Smooth muscle cell (in vitro differentiated cells): ENCODE results near the gene SCARF1. TPM values are rescaled to one million over a fixed set of nuclear protein-coding genes. Genes with fewer than 3 reads are reported as not detected.

Source experiments
- DNase-seq: peaks from one replicate; lab custom pipeline; 2025; ENCODE audit not compliant: unreplicated experiment; lab: John Stamatoyannopoulos, UW
- H2AFZ ChIP-seq: fragments of 200-600 bp; sonication (generic); 2 replicates; pipeline ENCODE4 v1.6.0; 2016; ENCODE audit warnings: antibody characterized with exemption, low read depth, mild to moderate bottlenecking
- H3F3A ChIP-seq: fragments of 200-600 bp; sonication (generic); 2 replicates; pipeline ENCODE4 v1.6.0; 2017; ENCODE audit warnings: antibody characterized with exemption, low read depth
- H3K27ac ChIP-seq: fragments of 200-600 bp; sonication (generic); 2 replicates; pipeline ENCODE4 v1.5.1; 2016; ENCODE audit warnings: low read depth, mild to moderate bottlenecking
- H3K27me3 ChIP-seq: fragments of 200-600 bp; sonication (generic); 2 replicates; pipeline ENCODE4 v1.6.1; 2016; ENCODE audit warnings: low read depth, mild to moderate bottlenecking
- H3K36me3 ChIP-seq: fragments of 200-600 bp; sonication (generic); 2 replicates; pipeline ENCODE4 v1.5.1; 2016; ENCODE audit warnings: low read depth
- H3K4me1 ChIP-seq: fragments of 200-600 bp; sonication (generic); 2 replicates; pipeline ENCODE4 v1.5.1; 2016; ENCODE audit warnings: low read depth
- H3K4me2 ChIP-seq: fragments of 200-600 bp; sonication (generic); 2 replicates; pipeline ENCODE4 v1.6.0; 2016; ENCODE audit warnings: mild to moderate bottlenecking
- H3K4me3 ChIP-seq: fragments of 200-600 bp; sonication (generic); 2 replicates; pipeline ENCODE4 v1.5.1; 2016; ENCODE audit warnings: mild to moderate bottlenecking
- H3K79me2 ChIP-seq: fragments of 200-600 bp; sonication (generic); 2 replicates; pipeline ENCODE4 v1.6.0; 2016; ENCODE audit warnings: low read depth, mild to moderate bottlenecking
- H3K9ac ChIP-seq: fragments of 200-600 bp; sonication (generic); 2 replicates; pipeline ENCODE4 v1.6.0; 2016; ENCODE audit warnings: low read depth
- H3K9me3 ChIP-seq: fragments of 200-600 bp; sonication (generic); replicated peaks from 2 replicates; pipeline ENCODE4 v1.5.1; 2016; ENCODE audit warnings: low read depth
- H4K20me1 ChIP-seq: fragments of 200-600 bp; sonication (generic); 2 replicates; pipeline ENCODE4 v1.6.0; 2016; ENCODE audit warnings: low read depth
- CTCF ChIP-seq: fragments of 200-600 bp; sonication (generic); IDR thresholded peaks from 2 replicates; pipeline ENCODE4 v1.5.1; 2017; ENCODE audit warnings: borderline replicate concordance, mild to moderate bottlenecking, antibody characterized with exemption; ENCODE audit not compliant: insufficient read depth, poor library complexity, severe bottlenecking
- WGBS: methylation state at CpG from one replicate; pipeline ENCODE4 v1.1.7; 2016; ENCODE audit warnings: low lambda C conversion rate; 5-methylcytosine and 5-hydroxymethylcytosine counted together
- polyA plus RNA-seq: library from polyadenylated mRNA; unstranded; fragments of >200 nt; fragmentation: Nextera tagmentation; extraction: Ambion mirVana; gene quantifications from 2 replicates; pipeline ENCODE4 v1.2.1, GENCODE V29; 2016
- total RNA-seq: library from RNA; depleted of rRNA; stranded (reverse); fragments of >200 nt; gene quantifications from 2 replicates; pipeline ENCODE4 v1.2.3, GENCODE V29; 2014

Gene SCARF1
- total and polyA plus RNA-seq, 2 experiments from 2014 or later, result 0.11 to 0.63 TPM

DNA sequence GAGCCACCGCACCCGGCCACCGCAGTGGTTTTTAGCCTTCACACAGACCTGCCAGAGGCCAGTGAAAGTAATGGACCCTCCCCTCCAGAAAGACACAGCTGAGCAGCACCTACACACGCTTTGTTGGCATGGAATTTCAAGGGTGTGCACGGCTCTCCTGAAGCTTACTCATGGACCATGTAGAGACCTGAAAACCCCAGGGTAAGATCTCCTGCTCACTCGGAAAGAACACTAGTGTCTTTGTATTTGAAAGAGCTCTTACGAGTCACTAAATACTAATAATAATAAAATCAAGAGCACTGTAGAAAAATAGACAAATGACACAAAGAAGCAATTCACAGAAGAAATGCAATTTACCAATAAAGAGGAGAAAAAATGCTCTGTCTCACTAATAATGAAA, 36.9 kb downstream of the SCARF1 start:
- no peak for DNase-seq
- Histone ChIP-seq H3K27ac (peak overlapping the region; percentile 96), H3K36me3 (no peaks in the 10 kb centered on the region), H4K20me1 (no peaks in the 10 kb centered on the region), H3F3A (peaks cover 9% of the 10 kb centered on the region), H2AFZ (no peak overlapping the region), H3K9me3 (no peaks in the 10 kb centered on the region), H3K4me1 (no peaks in the 10 kb centered on the region), H3K79me2 (no peaks in the 10 kb centered on the region), H3K4me2 (peak overlapping the region; percentile 40), H3K27me3 (no peaks in the 10 kb centered on the region), H3K9ac (peak overlapping the region; percentile 81), H3K4me3 (no peak overlapping the region)
- TF ChIP-seq CTCF, result no peak
- 84% methylated on average over 7 of the region's 7 CpGs for WGBS

- Histone ChIP-seq H3K4me3 (no peak overlapping the region), H4K20me1 (no peaks in the 10 kb centered on the region), H3K79me2 (no peaks in the 10 kb centered on the region), H3K9me3 (no peaks in the 10 kb centered on the region), H3K4me2 (peak overlapping the region; percentile 40), H3F3A (peaks cover 9% of the 10 kb centered on the region), H3K9ac (peak overlapping the region; percentile 81), H3K27me3 (no peaks in the 10 kb centered on the region), H3K36me3 (no peaks in the 10 kb centered on the region), H3K27ac (peak overlapping the region; percentile 96), H2AFZ (no peak overlapping the region), H3K4me1 (no peaks in the 10 kb centered on the region)
- no peak for DNase-seq
- WGBS, result 17% methylated on average over 5 of the region's 5 CpGs
- no peak for TF ChIP-seq CTCF
These were observed 37.6 kb downstream of the SCARF1 start for GRCh38 chr17:1607971-1608320.

GRCh38 chr17:1606352-1606985, 39.1 kb downstream of the SCARF1 start:
- Histone ChIP-seq H3K4me1 (no peaks in the 10 kb centered on the region), H3K4me3 (no peak overlapping the region), H3K9ac (peak overlapping the region; percentile 85), H3K9me3 (no peaks in the 10 kb centered on the region), H3K27me3 (no peaks in the 10 kb centered on the region), H3K36me3 (no peaks in the 10 kb centered on the region), H3K4me2 (peak overlapping the region; percentile 58), H3F3A (peaks cover 9% of the 10 kb centered on the region), H3K27ac (peak overlapping the region; percentile 96), H4K20me1 (no peaks in the 10 kb centered on the region), H3K79me2 (no peaks in the 10 kb centered on the region), H2AFZ (no peak overlapping the region)
- DNase-seq, result no peak
- 80% methylated on average over 26 of the region's 26 CpGs for WGBS
- no peak for TF ChIP-seq CTCF
